SU-DHL-6 (cell line): ENCODE data around the gene CDPF1.
A peak's percentile ranks its signal among the peaks of the same experiment; 100 is the strongest.

Source experiments
- H2AFZ ChIP-seq: fragments of 200-600 bp; sonication (generic); 2 replicates; pipeline ENCODE4 v1.6.1; 2014; ENCODE audit warnings: low read depth, mild to moderate bottlenecking, moderate library complexity, mixed read lengths, antibody characterized with exemption, low read length; ENCODE audit not compliant: severe bottlenecking
- H3F3A ChIP-seq: fragments of 200-600 bp; shearing (Covaris generic); 2 replicates; pipeline ENCODE4 v1.6.0; 2016; ENCODE audit warnings: antibody characterized with exemption, mild to moderate bottlenecking; ENCODE audit not compliant: insufficient read depth
- H3K27ac ChIP-seq: fragments of 200-600 bp; sonication (generic); 2 replicates; pipeline ENCODE4 v1.5.1; 2016; ENCODE audit warnings: low read depth, mild to moderate bottlenecking, low read length, moderate library complexity, mixed read lengths
- H3K27me3 ChIP-seq: fragments of 200-600 bp; sonication (generic), shearing (Covaris generic); 2 replicates; pipeline ENCODE4 v1.6.0; 2014; ENCODE audit warnings: mild to moderate bottlenecking, low read length
- H3K36me3 ChIP-seq: fragments of 200-600 bp; sonication (generic); 2 replicates; pipeline ENCODE4 v1.6.1; 2014; ENCODE audit warnings: mild to moderate bottlenecking, low read length, mixed read lengths
- H3K4me2 ChIP-seq: fragments of 300-600, 200-600 bp; shearing (Covaris generic), sonication (generic); 2 replicates; pipeline ENCODE4 v1.6.0; 2014; ENCODE audit warnings: low read length, low read depth, mild to moderate bottlenecking; ENCODE audit not compliant: poor library complexity, severe bottlenecking
- H3K4me3 ChIP-seq: fragments of 200-600 bp; sonication (generic); 2 replicates; pipeline ENCODE4 v1.5.1; 2014; ENCODE audit warnings: antibody characterized with exemption, low read length, mild to moderate bottlenecking, mixed read lengths; ENCODE audit not compliant: insufficient read depth, poor library complexity, severe bottlenecking
- H3K79me2 ChIP-seq: fragments of 200-600 bp; sonication (generic); 2 replicates; pipeline ENCODE4 v1.6.1; 2014; ENCODE audit warnings: mild to moderate bottlenecking, low read length, moderate library complexity; ENCODE audit not compliant: insufficient read depth
- H3K9ac ChIP-seq: fragments of 200-600 bp; sonication (generic); 2 replicates; pipeline ENCODE4 v1.7.0; 2014; ENCODE audit warnings: mild to moderate bottlenecking, low read length
- H3K9me2 ChIP-seq: fragments of 200-600 bp; sonication (generic); replicated peaks from 2 replicates; pipeline ENCODE4 v1.6.1; 2014; ENCODE audit warnings: low read length; ENCODE audit not compliant: insufficient read depth
- H3K9me3 ChIP-seq: fragments of 200-600 bp; sonication (generic); 2 replicates; pipeline ENCODE4 v1.6.1; 2014; ENCODE audit warnings: low read length, mixed read lengths; ENCODE audit not compliant: insufficient read depth
- H4K20me1 ChIP-seq: fragments of 200-600 bp; sonication (generic); 2 replicates; pipeline ENCODE4 v1.6.1; 2014; ENCODE audit warnings: low read depth, mild to moderate bottlenecking, antibody characterized with exemption, low read length, moderate library complexity, mixed read lengths
- EZH2phosphoT487 ChIP-seq: fragments of 200-600 bp; sonication (generic), shearing (Covaris generic); conservative IDR thresholded peaks from 2 replicates; pipeline ENCODE4 v1.6.1; 2018; ENCODE audit warnings: mild to moderate bottlenecking, antibody characterized with exemption, low read length, moderate library complexity, mixed read lengths
- TF ChIP-seq, protein P1 (sequence below): fragments of 200-600 bp; sonication (generic); IDR thresholded peaks from one replicate; pipeline ENCODE4 v1.5.1; 2017; ENCODE audit warnings: antibody characterized with exemption, mild to moderate bottlenecking, low read length, moderate library complexity; ENCODE audit not compliant: insufficient read depth, poor library complexity, severe bottlenecking

CDPF1 gene

DNA sequence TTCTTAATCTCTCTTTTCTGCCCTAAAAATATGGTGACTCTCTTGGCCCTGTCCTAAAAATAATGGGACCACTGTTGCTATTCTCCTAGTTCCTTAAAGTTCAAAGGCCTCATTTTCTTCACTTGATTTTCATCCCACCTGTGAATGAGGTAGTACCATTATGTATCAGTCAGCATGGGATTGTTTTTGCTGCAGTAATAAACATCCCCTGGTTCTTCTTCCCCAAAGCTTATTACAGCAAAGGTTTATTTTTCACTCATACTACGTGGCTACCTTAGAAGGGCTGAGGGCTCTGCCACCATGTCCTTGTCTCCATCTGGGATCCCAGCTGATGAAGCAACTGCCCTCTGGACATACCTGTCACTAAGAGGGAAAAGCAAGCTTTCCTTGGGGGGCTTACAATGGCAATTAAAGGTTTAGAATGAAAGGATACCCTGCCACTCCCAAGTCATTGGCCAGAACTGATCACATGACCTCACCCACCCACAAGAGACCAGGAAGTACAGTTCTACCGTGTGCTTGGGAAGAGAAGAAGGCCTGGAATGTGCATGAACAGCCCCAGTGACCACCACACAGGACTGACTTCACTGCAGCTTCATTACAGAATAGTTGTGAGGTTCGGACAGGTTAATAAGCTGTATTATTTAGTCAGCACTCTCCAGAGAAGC lies 25.5 kb upstream of the CDPF1 start:
- H3K27me3 ChIP-seq: no peaks in the 10 kb centered on the region
- no peak overlapping the region for H3K27ac ChIP-seq
- H3K4me2 ChIP-seq: no peak overlapping the region
- H3F3A ChIP-seq: no peaks in the 10 kb centered on the region
- no peaks in the 10 kb centered on the region for H3K36me3 ChIP-seq
- H3K79me2 ChIP-seq: no peaks in the 10 kb centered on the region
- H2AFZ ChIP-seq: peak overlapping the region; percentile 87
- H4K20me1 ChIP-seq: no peaks in the 10 kb centered on the region
- H3K9me3 ChIP-seq: no peaks in the 10 kb centered on the region
- no peaks in the 10 kb centered on the region for H3K9me2 ChIP-seq
- H3K4me3 ChIP-seq: no peak overlapping the region
- TF ChIP-seq EZH2phosphoT487: no peak
- TF ChIP-seq, protein P1, sequence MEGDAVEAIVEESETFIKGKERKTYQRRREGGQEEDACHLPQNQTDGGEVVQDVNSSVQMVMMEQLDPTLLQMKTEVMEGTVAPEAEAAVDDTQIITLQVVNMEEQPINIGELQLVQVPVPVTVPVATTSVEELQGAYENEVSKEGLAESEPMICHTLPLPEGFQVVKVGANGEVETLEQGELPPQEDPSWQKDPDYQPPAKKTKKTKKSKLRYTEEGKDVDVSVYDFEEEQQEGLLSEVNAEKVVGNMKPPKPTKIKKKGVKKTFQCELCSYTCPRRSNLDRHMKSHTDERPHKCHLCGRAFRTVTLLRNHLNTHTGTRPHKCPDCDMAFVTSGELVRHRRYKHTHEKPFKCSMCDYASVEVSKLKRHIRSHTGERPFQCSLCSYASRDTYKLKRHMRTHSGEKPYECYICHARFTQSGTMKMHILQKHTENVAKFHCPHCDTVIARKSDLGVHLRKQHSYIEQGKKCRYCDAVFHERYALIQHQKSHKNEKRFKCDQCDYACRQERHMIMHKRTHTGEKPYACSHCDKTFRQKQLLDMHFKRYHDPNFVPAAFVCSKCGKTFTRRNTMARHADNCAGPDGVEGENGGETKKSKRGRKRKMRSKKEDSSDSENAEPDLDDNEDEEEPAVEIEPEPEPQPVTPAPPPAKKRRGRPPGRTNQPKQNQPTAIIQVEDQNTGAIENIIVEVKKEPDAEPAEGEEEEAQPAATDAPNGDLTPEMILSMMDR: no peak
- H3K9ac ChIP-seq: no peak overlapping the region

DNA sequence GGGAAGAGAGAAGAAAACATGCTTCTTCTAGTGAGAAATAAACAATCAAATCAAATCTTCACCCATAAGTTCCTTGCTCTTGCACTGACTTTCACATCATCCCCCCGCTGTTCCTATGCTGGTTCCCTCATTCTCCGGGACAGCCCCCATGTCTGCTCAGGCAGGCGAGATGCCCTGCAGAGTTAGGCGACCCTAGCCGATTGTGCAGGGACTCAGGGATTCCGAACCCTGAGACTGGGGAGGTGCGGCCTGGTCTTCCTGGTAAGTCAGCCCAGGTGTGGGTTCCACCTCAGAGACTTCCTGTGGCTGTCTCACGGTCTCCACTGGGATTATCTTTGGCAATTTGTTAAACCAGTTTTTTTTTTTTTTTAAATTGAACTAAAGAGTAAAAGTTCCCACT lies 24.3 kb upstream of the CDPF1 start:
- Histone ChIP-seq H3F3A (no peaks in the 10 kb centered on the region), H2AFZ (no peak overlapping the region), H3K36me3 (no peaks in the 10 kb centered on the region), H3K9me3 (no peaks in the 10 kb centered on the region), H3K4me2 (no peak overlapping the region), H3K4me3 (no peak overlapping the region), H3K9ac (no peak overlapping the region), H3K79me2 (no peaks in the 10 kb centered on the region), H3K27me3 (no peaks in the 10 kb centered on the region), H3K9me2 (no peaks in the 10 kb centered on the region), H3K27ac (no peak overlapping the region), H4K20me1 (no peaks in the 10 kb centered on the region)
- TF ChIP-seq, protein P1: no peak
- TF ChIP-seq EZH2phosphoT487: no peak

DNA sequence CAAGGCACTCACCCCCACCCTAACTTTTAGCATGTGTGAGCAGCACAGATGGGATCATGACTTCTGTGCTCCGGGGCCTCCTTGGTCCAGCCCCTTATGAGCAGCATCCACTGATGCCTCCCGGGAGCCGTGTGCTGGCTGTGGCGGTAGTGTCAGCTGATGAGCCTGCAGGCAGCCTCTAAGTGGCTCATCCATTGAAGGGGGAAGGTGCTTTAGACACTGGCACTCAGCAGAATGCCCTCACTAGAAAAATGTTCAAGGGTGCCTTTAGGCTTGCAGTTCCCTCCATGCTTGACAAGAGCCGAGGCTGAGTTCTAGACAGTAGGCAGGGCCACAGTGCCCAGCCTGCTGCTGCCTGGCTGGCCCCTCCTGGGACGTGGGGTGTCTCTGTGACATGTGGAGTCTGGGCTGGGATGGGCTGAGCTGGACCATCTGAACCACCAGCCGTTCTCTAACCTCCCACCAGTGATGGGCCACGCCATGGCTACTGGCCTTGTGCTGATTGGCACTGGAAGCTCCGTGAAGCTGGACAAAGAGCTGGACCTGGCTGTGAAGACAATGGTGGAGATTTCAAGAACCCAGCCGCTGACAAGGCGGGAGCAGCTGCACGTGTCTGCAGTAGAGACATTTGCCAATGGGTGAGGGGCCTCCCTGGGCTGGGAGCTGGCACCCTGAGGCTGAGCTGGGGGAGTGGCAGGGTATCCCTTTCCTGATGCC lies 23.5 kb upstream of the CDPF1 start:
- no peak overlapping the region for H2AFZ ChIP-seq
- no peak overlapping the region for H3K4me3 ChIP-seq
- H3K27ac ChIP-seq: no peak overlapping the region
- H4K20me1 ChIP-seq: no peaks in the 10 kb centered on the region
- H3F3A ChIP-seq: no peaks in the 10 kb centered on the region
- TF ChIP-seq, protein P1: no peak
- TF ChIP-seq EZH2phosphoT487: no peak
- H3K79me2 ChIP-seq: no peaks in the 10 kb centered on the region
- H3K27me3 ChIP-seq: no peaks in the 10 kb centered on the region
- no peak overlapping the region for H3K4me2 ChIP-seq
- no peaks in the 10 kb centered on the region for H3K9me2 ChIP-seq
- no peak overlapping the region for H3K9ac ChIP-seq
- H3K36me3 ChIP-seq: no peaks in the 10 kb centered on the region
- no peaks in the 10 kb centered on the region for H3K9me3 ChIP-seq
